HepG2 (cell line): Measurements from ENCODE around the gene NAB1. TPM values are rescaled to one million over a fixed set of nuclear protein-coding genes. Genes with fewer than 3 reads are reported as not detected.

Experiments
- DR1 ChIP-seq: sonication (generic); formaldehyde crosslinking; IDR thresholded peaks from 2 replicates; pipeline ENCODE4 v1.8.0; 2021; ENCODE audit warnings: mild to moderate bottlenecking, missing genetic modification reagents, inconsistent platforms
- GABPA ChIP-seq, 2 experiments: IDR thresholded peaks; 2 replicates each; pipeline ENCODE4 v1.6.1; 2011 to 2016; ENCODE audit warnings: low read depth in 2 of 2, low read length in 1 of 2, missing biosample characterization in 1 of 2, missing genetic modification characterization in 1 of 2
- HMGXB4 ChIP-seq, 2 experiments: sonication (generic) in 1 of 2; formaldehyde crosslinking in 1 of 2; IDR thresholded peaks; 2 replicates each; pipeline versions ENCODE4 v1.4.0 to v1.6.1; 2018 to 2020; ENCODE audit warnings: missing genetic modification reagents in 2 of 2, borderline replicate concordance in 1 of 2, low read depth in 1 of 2, mild to moderate bottlenecking in 1 of 2, missing biosample characterization in 1 of 2
- HNF1A ChIP-seq, 2 experiments: sonication (generic) in 1 of 2; formaldehyde crosslinking in 1 of 2; IDR thresholded peaks; 2 replicates each; pipeline versions ENCODE4 v1.4.0 to v1.6.1; 2016 to 2020; ENCODE audit warnings: borderline replicate concordance in 1 of 2, low read depth in 1 of 2, mild to moderate bottlenecking in 1 of 2, missing genetic modification reagents in 1 of 2
- HOXA9 ChIP-seq: sonication (generic); formaldehyde crosslinking; IDR thresholded peaks from 2 replicates; pipeline ENCODE4 v1.8.1; 2022; ENCODE audit warnings: missing genetic modification reagents, mild to moderate bottlenecking, moderate library complexity, borderline replicate concordance
- HOXD1 ChIP-seq: sonication (generic); formaldehyde crosslinking; IDR thresholded peaks from 2 replicates; pipeline ENCODE4 v1.5.0; 2020; ENCODE audit warnings: missing genetic modification reagents
- MTA1 ChIP-seq: sonication (generic); formaldehyde crosslinking; IDR thresholded peaks from 2 replicates; pipeline ENCODE4 v1.4.0; 2020; ENCODE audit warnings: missing genetic modification reagents, mild to moderate bottlenecking, borderline replicate concordance
- MYC ChIP-seq: sonication (generic); formaldehyde crosslinking; IDR thresholded peaks from 2 replicates; pipeline ENCODE4 v1.9.0; 2021; ENCODE audit warnings: missing genetic modification reagents, borderline replicate concordance
- POLR2A ChIP-seq, 2 experiments: IDR thresholded peaks; 2 replicates each; pipeline ENCODE4 v1.6.1; 2011; ENCODE audit warnings: low read depth in 2 of 2, low read length in 2 of 2, mild to moderate bottlenecking in 1 of 2, moderate library complexity in 1 of 2; ENCODE audit not compliant: insufficient read depth in 1 of 2
- SNAI1 ChIP-seq: sonication (generic); formaldehyde crosslinking; IDR thresholded peaks from 2 replicates; pipeline ENCODE4 v1.5.0; 2020; ENCODE audit warnings: mild to moderate bottlenecking, missing genetic modification reagents, borderline replicate concordance
- TBP ChIP-seq: sonication (generic); formaldehyde crosslinking; IDR thresholded peaks from 2 replicates; pipeline ENCODE4 v1.5.0; 2020; ENCODE audit warnings: missing genetic modification reagents
- ZBTB7B ChIP-seq: sonication (generic); formaldehyde crosslinking; IDR thresholded peaks from 2 replicates; pipeline ENCODE4 v1.4.0; 2020; ENCODE audit warnings: missing genetic modification reagents
- ZNF552 ChIP-seq: sonication (generic); formaldehyde crosslinking; IDR thresholded peaks from 2 replicates; pipeline ENCODE4 v1.9.0; 2022; ENCODE audit warnings: missing genetic modification reagents, mild to moderate bottlenecking, borderline replicate concordance
- ZNF563 ChIP-seq: sonication (generic); formaldehyde crosslinking; IDR thresholded peaks from 2 replicates; pipeline ENCODE4 v1.8.0; 2022; ENCODE audit warnings: mild to moderate bottlenecking, moderate library complexity, missing genetic modification reagents
- polyA plus RNA-seq, 8 experiments: library from polyadenylated mRNA; depleted of rRNA in 3 of 8; stranded (reverse) in 7 of 8; unstranded in 1 of 8; fragments of >200 nt; fragmentation: Illumina TruSeq in 4 of 8; extraction: Trizol in 4 of 8; gene quantifications; 2 replicates each; pipeline versions ENCODE4 v1.2.1 to v1.2.3, GENCODE V29; 2011 to 2016; ENCODE audit warnings: low read depth in 4 of 8, missing spikeins in 1 of 8, mixed read lengths in 1 of 8; ENCODE audit not compliant: insufficient read depth in 1 of 8
- total RNA-seq, 5 experiments: library from RNA; depleted of rRNA; stranded (reverse); fragments of >200 nt; fragmentation: Illumina TruSeq; extraction: Trizol; gene quantifications; 2 replicates each; pipeline ENCODE4 v1.2.3, GENCODE V29; 2016; ENCODE audit warnings: low read depth in 1 of 5
- TF ChIP-seq, protein P1 (sequence below): sonication (generic); formaldehyde crosslinking; IDR thresholded peaks from 2 replicates; pipeline ENCODE4 v1.4.0; 2020; ENCODE audit warnings: missing genetic modification reagents
- TF ChIP-seq, protein P2 (sequence below): sonication (generic); formaldehyde crosslinking; IDR thresholded peaks from 2 replicates; pipeline ENCODE4 v1.4.0; 2020; ENCODE audit warnings: missing genetic modification reagents, low read depth, mild to moderate bottlenecking, borderline replicate concordance
- TF ChIP-seq, protein P3 (sequence below): sonication (generic); formaldehyde crosslinking; IDR thresholded peaks from 2 replicates; pipeline ENCODE4 v1.4.0; 2020; ENCODE audit warnings: mild to moderate bottlenecking, missing genetic modification reagents

The NAB1 gene
- total and polyA plus RNA-seq, 2 of the 13 experiments (the other 11 are each of a cell fraction or from before 2014, with no cell fraction given), result 24.5 to 46.0 TPM

DNA sequence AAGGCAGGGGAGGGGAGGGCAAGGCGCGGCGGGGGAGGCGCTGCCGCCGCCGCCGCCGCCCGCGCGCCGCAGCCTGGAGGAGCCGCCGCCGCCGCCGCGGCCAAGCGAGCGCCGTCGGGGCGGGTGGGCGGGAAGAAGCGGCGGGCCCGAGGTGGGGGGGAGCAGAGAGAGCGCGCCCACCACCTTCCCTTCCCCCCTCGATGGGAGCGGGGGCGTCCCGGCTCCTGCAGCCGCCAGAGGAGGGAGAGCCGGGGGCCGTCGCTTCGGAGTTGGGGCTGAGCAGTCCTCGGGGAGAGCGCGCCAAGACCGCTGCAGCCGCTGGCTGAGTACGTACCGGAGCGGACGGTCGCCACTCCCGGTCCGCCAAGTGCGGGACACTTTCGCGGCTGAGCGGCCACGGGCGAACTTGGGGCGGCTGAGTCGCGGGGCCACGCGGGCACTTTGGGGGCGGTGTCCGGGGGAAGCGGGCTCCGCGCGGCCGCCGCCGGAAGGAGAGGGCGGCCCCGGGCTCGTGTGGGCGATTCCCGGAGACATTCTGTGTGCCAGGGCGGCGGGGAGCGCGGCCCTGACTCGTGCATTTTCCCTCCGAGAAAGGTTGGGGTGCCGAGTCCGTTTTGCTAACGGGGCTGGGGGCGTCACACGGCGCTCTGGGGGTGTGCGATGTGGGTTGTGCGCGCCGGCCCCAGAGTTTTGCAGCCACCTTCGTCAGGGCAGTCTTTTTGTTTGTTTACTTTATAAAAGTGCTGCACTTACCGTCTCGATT, at the start of gene NAB1 (continued):
- TF ChIP-seq HOXA9 (CRISPR knock-in tag) (0 out of 2 replicates have a peak, but pooled peaks have one; percentile 50), ZNF552 (CRISPR knock-in tag) (0 out of 2 replicates have a peak, but pooled peaks have one; percentile 64), ZBTB7B (CRISPR knock-in tag) (peak; percentile 57), TBP (CRISPR knock-in tag) (no peak), MYC (CRISPR knock-in tag) (peak; percentile 81), POLR2A (IDR thresholded peaks at IDR 0.05; ENCODE audit: insufficient read depth in 1 of 2, low read depth in 2 of 2, low read length in 2 of 2) (peak in 1 of 2 experiments; percentile 25; a peak in 1 of 4 replicates), DR1 (CRISPR knock-in tag) (peak; percentile 47; the same call in 1 of the 2 replicates), HMGXB4 (CRISPR knock-in tag; IDR thresholded peaks at IDR 0.05; ENCODE audit: borderline replicate concordance in 1 of 2, low read depth in 1 of 2) (peak in 1 of 2 experiments; percentile 74; a peak in 2 of 4 replicates), HNF1A (IDR thresholded peaks at IDR 0.05; ENCODE audit: low read depth) (no peak), HNF1A (CRISPR knock-in tag; IDR thresholded peaks at IDR 0.05; ENCODE audit: borderline replicate concordance) (peak; percentile 68; the same call in 1 of the 2 replicates), ZNF563 (CRISPR knock-in tag) (peak; percentile 52; the same call in 1 of the 2 replicates), MTA1 (CRISPR knock-in tag) (peak; percentile 66; the same call in 1 of the 2 replicates), HOXD1 (0 out of 2 replicates have a peak, but pooled peaks have one; percentile 35), SNAI1 (CRISPR knock-in tag) (peak; percentile 58), GABPA (IDR thresholded peaks at IDR 0.05; ENCODE audit: low read depth, low read length) (0 out of 2 replicates have a peak, but pooled peaks have one; percentile 16), GABPA (CRISPR knock-in tag; IDR thresholded peaks at IDR 0.05; ENCODE audit: low read depth) (0 out of 2 replicates have a peak, but pooled peaks have one; percentile 22)
- TF ChIP-seq, protein P1, sequence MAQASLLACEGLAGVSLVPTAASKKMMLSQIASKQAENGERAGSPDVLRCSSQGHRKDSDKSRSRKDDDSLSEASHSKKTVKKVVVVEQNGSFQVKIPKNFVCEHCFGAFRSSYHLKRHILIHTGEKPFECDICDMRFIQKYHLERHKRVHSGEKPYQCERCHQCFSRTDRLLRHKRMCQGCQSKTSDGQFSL, result peak; percentile 14
- TF ChIP-seq, protein P2, sequence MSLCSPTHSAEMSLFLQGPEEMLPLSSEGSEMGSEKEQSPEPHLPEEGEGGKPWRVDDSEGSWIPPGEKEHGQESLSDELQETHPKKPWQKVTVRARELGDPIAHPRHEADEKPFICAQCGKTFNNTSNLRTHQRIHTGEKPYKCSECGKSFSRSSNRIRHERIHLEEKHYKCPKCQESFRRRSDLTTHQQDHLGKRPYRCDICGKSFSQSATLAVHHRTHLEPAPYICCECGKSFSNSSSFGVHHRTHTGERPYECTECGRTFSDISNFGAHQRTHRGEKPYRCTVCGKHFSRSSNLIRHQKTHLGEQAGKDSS (CRISPR knock-in tag), result peak; percentile 53; the same call in 1 of the 2 replicates
- TF ChIP-seq, protein P3, sequence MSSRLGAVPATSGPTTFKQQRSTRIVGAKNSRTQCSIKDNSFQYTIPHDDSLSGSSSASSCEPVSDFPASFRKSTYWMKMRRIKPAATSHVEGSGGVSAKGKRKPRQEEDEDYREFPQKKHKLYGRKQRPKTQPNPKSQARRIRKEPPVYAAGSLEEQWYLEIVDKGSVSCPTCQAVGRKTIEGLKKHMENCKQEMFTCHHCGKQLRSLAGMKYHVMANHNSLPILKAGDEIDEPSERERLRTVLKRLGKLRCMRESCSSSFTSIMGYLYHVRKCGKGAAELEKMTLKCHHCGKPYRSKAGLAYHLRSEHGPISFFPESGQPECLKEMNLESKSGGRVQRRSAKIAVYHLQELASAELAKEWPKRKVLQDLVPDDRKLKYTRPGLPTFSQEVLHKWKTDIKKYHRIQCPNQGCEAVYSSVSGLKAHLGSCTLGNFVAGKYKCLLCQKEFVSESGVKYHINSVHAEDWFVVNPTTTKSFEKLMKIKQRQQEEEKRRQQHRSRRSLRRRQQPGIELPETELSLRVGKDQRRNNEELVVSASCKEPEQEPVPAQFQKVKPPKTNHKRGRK (CRISPR knock-in tag), result no peak
